Endothelial cell of umbilical vein (primary cell): ENCODE data around the gene WWC1. TPM values are rescaled to one million over a fixed set of nuclear protein-coding genes. Genes with fewer than 3 reads are reported as not detected.

Experiments
- BruUV-seq: library from RNA; stranded (reverse); fragments of 400-500 nt; replicated peaks from 2 replicates; lab custom pipeline; 2021; lab: Mats Ljungman, UMichigan
- CTCF ChIA-PET: fragments of 300-600, 350-600 bp; sonication (Branson Sonifier 250); formaldehyde crosslinking; loops from one replicate; lab custom pipeline; 2021; ENCODE audit warnings: antibody characterized with exemption, inconsistent platforms; lab: Charles Lee
- POLR2A ChIA-PET: fragments of 300-600, 350-600 bp; sonication (Branson Sonifier 250); formaldehyde crosslinking; loops from one replicate; lab custom pipeline; 2021; ENCODE audit warnings: antibody characterized with exemption, inconsistent platforms; lab: Charles Lee
- DNase-seq: peaks from one replicate; pipeline ENCODE4 v3.0.0-alpha.2; 2011; ENCODE audit warnings: low read depth, low spot score
- FAIRE-seq: peaks from 2 replicates; lab custom pipeline; 2011; peaks lifted over from hg19 to GRCh38; lab: Jason Lieb, UNC
- H2AFZ ChIP-seq: 2 replicates; pipeline ENCODE4 v1.6.0; 2012; ENCODE audit warnings: low read depth, low read length, control low read depth, inconsistent platforms
- H3K27ac ChIP-seq: 2 replicates; pipeline ENCODE4 v1.5.1; 2011; ENCODE audit warnings: low read depth, mild to moderate bottlenecking, control low read depth, low read length, moderate library complexity; ENCODE audit not compliant: insufficient read depth
- H3K27me3 ChIP-seq, 2 experiments: 2 replicates each; pipeline versions ENCODE4 v1.6.0 to v1.6.1; 2011; ENCODE audit warnings: low read length in 2 of 2, mixed read lengths in 1 of 2; ENCODE audit not compliant: control insufficient read depth in 2 of 2, insufficient read depth in 2 of 2
- H3K36me3 ChIP-seq, 2 experiments: 2 replicates in 1 of 2; 3 replicates in 1 of 2; pipeline ENCODE4 v1.5.1; 2011; ENCODE audit warnings: low read length in 2 of 2, mild to moderate bottlenecking in 1 of 2, moderate library complexity in 1 of 2; ENCODE audit not compliant: control insufficient read depth in 2 of 2, insufficient read depth in 2 of 2; ENCODE audit errors: extremely low read depth in 1 of 2
- H3K4me1 ChIP-seq: 3 replicates; pipeline ENCODE4 v1.5.1; 2011; ENCODE audit warnings: mild to moderate bottlenecking, low read length; ENCODE audit not compliant: control insufficient read depth, insufficient read depth; ENCODE audit errors: extremely low read depth
- H3K4me2 ChIP-seq: 2 replicates; pipeline ENCODE4 v1.6.1; 2011; ENCODE audit warnings: low read length, control low read depth, mixed read lengths; ENCODE audit not compliant: insufficient read depth
- H3K4me3 ChIP-seq, 3 experiments: fragments of 200-600 bp in 1 of 3; sonication (generic), shearing (Covaris generic) in 1 of 3; replicated peaks in 1 of 3; 2 replicates each; pipeline ENCODE4 v1.5.1; 2011 to 2016; ENCODE audit warnings: control low read depth in 3 of 3, low read length in 3 of 3, mild to moderate bottlenecking in 2 of 3, inconsistent platforms in 1 of 3, low read depth in 1 of 3, moderate library complexity in 1 of 3; ENCODE audit not compliant: insufficient read depth in 1 of 3
- H3K79me2 ChIP-seq: 2 replicates; pipeline ENCODE4 v1.6.0; 2012; ENCODE audit warnings: low read length, inconsistent platforms; ENCODE audit not compliant: control insufficient read depth, insufficient read depth
- H3K9ac ChIP-seq: replicated peaks from 2 replicates; pipeline ENCODE3; 2011; ENCODE audit warnings: low read length, control low read depth; ENCODE audit not compliant: insufficient read depth; ENCODE audit errors: extremely low read depth
- H3K9me1 ChIP-seq: replicated peaks from 3 replicates; pipeline ENCODE4 v1.6.0; 2011; ENCODE audit warnings: mild to moderate bottlenecking, low read length; ENCODE audit not compliant: control insufficient read depth, insufficient read depth; ENCODE audit errors: extremely low read depth
- H3K9me3 ChIP-seq: replicated peaks from 2 replicates; pipeline ENCODE4 v1.5.1; 2012; ENCODE audit warnings: low read length, inconsistent platforms; ENCODE audit not compliant: control insufficient read depth, insufficient read depth
- H4K20me1 ChIP-seq: replicated peaks from 2 replicates; pipeline ENCODE3; 2011; ENCODE audit warnings: mild to moderate bottlenecking, low read length; ENCODE audit not compliant: control insufficient read depth, insufficient read depth; ENCODE audit errors: extremely low read depth
- CTCF ChIP-seq, 2 donors: IDR thresholded peaks; 1 replicate in 1 of 2; 2 replicates in 1 of 2; pipeline ENCODE4 v1.5.1; 2011; ENCODE audit warnings: low read length in 2 of 2, mild to moderate bottlenecking in 2 of 2, moderate library complexity in 2 of 2, control low read depth in 1 of 2, inconsistent platforms in 1 of 2, low read depth in 1 of 2; ENCODE audit not compliant: insufficient read depth in 1 of 2; ENCODE audit errors: extremely low read depth in 1 of 2
- EZH2 ChIP-seq: IDR thresholded peaks from 2 replicates; pipeline ENCODE4 v1.6.1; 2012; ENCODE audit warnings: borderline replicate concordance, low read depth, mild to moderate bottlenecking, moderate library complexity, low read length, inconsistent platforms; ENCODE audit not compliant: severe bottlenecking
- FOS ChIP-seq: IDR thresholded peaks from 2 replicates; pipeline ENCODE4 v1.6.1; 2011; ENCODE audit warnings: mild to moderate bottlenecking, low read length, moderate library complexity, borderline replicate concordance; ENCODE audit not compliant: insufficient read depth
- GATA2 ChIP-seq: IDR thresholded peaks from 2 replicates; pipeline ENCODE4 v1.7.0; 2011; ENCODE audit warnings: low read depth, mild to moderate bottlenecking, moderate library complexity, mixed read lengths, low read length; ENCODE audit not compliant: insufficient read length, insufficient read depth
- JUN ChIP-seq: IDR thresholded peaks from 2 replicates; pipeline ENCODE4 v1.6.1; 2011; ENCODE audit warnings: borderline replicate concordance, low read depth; ENCODE audit not compliant: insufficient read length, insufficient read depth
- MAX ChIP-seq: IDR thresholded peaks from 2 replicates; pipeline ENCODE4 v1.6.1; 2011; ENCODE audit not compliant: insufficient read depth, insufficient read length
- MYC ChIP-seq: IDR thresholded peaks from one replicate; pipeline ENCODE4 v1.6.1; 2011; ENCODE audit warnings: mild to moderate bottlenecking, low read depth, low read length
- POLR2A ChIP-seq: IDR thresholded peaks from 2 replicates; pipeline ENCODE4 v1.6.1; 2012; ENCODE audit warnings: low read depth, mild to moderate bottlenecking, control low read depth, low read length
- POLR2AphosphoS5 ChIP-seq: IDR thresholded peaks from 2 replicates; pipeline ENCODE4 v1.6.1; 2012; ENCODE audit warnings: low read depth, mild to moderate bottlenecking, control low read depth, low read length, moderate library complexity; ENCODE audit not compliant: insufficient read depth
- dilution Hi-C: fragments of 300-500 bp; cut with MboI; formaldehyde crosslinking; loops from one replicate; pipeline ENCODE4 v1.15.0; 2019; ENCODE audit warnings: low sequenced_read_pairs; ENCODE audit not compliant: extremely low pct_ligation_motif_present
- intact Hi-C: fragments of 100-400 bp; cut with micrococcal nuclease; formaldehyde crosslinking; loops from one replicate; pipeline ENCODE4 v1.10.0; 2022
- polyA plus RNA-seq, 4 experiments: library from polyadenylated mRNA; depleted of rRNA in 3 of 4; stranded (reverse) in 3 of 4; unstranded in 1 of 4; fragments of >200 nt; gene quantifications; 2 replicates each; pipeline versions ENCODE4 v1.2.1 to v1.2.3, GENCODE V29; 2011 to 2012; ENCODE audit warnings: missing spikeins in 1 of 4
- total RNA-seq: library from RNA; stranded (reverse); gene quantifications from 2 replicates; pipeline ENCODE4 v1.2.3, GENCODE V29; 2021

Gene WWC1
- total and polyA plus RNA-seq, 2 donors (not counting 3 experiments of a cell fraction or from before 2014, with no cell fraction given): 0.03 to 0.91 TPM

GRCh38 chr5:168430296-168430695 lies 138.9 kb downstream of the WWC1 start:
- POLR2A ChIA-PET: no interaction called here
- CTCF ChIA-PET: no interaction called here
- no TSS peak for BruUV-seq

More at GRCh38 chr5:168430296-168430695, 138.9 kb downstream of the WWC1 start:
- no peaks in the 10 kb centered on the region for H3K9me3 ChIP-seq
- no peak overlapping the region for H3K4me3 ChIP-seq
- no peaks in the 10 kb centered on the region for H3K27me3 ChIP-seq
- DNase-seq (no peak), FAIRE-seq (no peak)
- no peak overlapping the region for H2AFZ ChIP-seq
- H3K36me3 ChIP-seq: no peaks in the 10 kb centered on the region
- intact Hi-C loops: no loop called here
- dilution Hi-C loops: no loop called here
- no peaks in the 10 kb centered on the region for H3K9me1 ChIP-seq
- no peaks in the 10 kb centered on the region for H3K79me2 ChIP-seq
- no peaks in the 10 kb centered on the region for H3K4me1 ChIP-seq
- no peak overlapping the region for H3K27ac ChIP-seq
- no peak overlapping the region for H3K9ac ChIP-seq
- TF ChIP-seq POLR2A: no peak
- no peak for TF ChIP-seq FOS
- no peak for TF ChIP-seq MYC
- TF ChIP-seq GATA2: no peak
- TF ChIP-seq JUN: no peak
- TF ChIP-seq EZH2: no peak
- no peak for TF ChIP-seq CTCF (IDR thresholded peaks at IDR 0.05; ENCODE audit: extremely low read depth in 1 of 2, insufficient read depth in 1 of 2, low read depth in 1 of 2, low read length in 2 of 2)
- TF ChIP-seq POLR2AphosphoS5: no peak
- no peak for TF ChIP-seq MAX
- H3K4me2 ChIP-seq: no peak overlapping the region
- H4K20me1 ChIP-seq: no peaks in the 10 kb centered on the region
